ENCODE data around the gene PGBD4.
A peak's percentile ranks its signal among the peaks of the same experiment; 100 is the strongest.

PGBD4 gene

GRCh38 chr15:34101366-34102174 lies at the start of gene PGBD4, which contains the start of gene EMC7:
Gene PGBD4 (plus strand): TSS chr15:34102083. CDS start chr15:34102532, 449 bp downstream.
Gene EMC7 (minus strand): TSS chr15:34101862. CDS start chr15:34101839, 23 bp downstream.
- DNase-seq: peak; percentile 89

DNA sequence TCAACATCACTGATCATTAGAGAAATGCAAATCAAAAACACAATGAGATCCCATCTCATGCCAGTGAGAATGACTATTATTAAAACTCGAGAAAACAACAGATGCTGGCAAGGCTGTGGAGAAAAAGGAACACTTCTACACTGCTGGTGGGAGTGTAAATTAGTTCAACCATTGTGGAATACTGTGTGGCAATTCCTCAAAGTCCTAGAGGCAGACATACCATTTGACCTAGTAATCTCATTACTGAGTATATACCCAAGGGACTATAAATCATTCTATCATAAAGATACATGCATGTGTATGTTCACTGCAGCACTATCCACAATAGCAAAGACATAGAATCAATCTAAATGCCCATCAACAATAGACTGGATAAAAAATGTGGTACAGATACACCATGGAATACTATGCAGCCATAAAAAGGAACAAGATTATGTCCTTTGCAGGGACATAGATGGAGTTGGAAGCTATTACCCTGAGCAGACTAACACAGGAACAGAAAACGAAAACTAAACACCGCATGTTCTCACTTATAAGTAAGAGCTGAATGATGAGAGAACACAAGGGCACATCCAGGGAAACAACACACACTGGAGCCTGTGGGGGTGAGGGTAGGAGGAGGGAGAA lies 47.7 kb upstream of the PGBD4 start:
- DNase-seq: no peak

DNA sequence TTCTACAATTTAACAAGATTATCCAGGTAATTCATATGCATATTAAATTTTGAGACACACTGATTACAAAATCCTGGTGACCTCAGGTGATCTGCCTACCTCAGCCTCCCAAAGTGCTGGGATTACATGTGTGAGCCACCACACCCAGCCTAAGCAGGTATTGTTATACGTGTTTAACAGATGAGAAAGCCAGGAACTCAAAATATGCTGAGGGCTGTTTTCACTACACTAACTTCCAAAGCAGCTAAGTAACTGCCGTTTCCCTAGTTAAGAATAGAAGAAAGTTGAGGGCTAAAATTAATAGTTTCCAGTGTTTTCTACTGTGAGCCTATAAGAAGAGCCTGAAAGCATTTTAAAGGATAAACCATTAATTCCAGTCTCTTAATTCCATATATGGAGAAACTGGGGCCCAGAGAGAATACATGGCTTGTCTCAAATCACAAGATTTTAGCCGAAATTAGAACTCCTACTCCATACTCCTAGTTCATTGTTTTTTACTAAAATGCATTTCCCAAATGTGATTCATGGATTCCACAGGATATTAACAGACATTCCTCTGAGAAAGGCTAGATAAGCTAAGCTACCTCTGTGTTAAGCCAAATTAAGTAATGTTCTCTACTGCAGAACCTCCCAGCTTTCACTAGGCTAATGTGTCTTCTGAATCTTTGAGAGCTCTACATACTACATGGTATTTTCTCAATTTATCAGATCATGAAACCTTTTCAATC lies 45.9 kb upstream of the PGBD4 start:
- no peak for DNase-seq

DNA sequence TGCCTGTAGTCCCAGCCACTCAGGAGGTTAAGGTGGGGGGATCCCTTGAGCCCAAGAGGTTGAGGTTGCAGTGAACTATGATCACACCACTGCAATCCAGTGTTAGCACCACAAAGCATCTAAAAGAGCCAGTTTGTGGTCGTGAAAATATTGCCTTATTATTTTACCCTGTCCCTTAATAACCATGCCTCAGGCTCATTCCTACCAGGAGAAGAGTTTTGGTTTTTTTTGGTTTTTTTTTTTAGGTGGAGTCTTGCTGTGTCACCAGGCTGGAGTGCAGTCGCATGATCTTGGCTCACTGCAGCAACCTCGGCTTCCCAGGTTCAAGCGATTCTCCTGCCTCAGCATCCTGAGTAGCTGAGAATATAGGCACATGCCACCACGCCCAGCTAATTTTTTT lies 45.0 kb upstream of the PGBD4 start:
- DNase-seq: no peak

- DNase-seq: no peak
Observed at GRCh38 chr15:34059476-34059875, 42.4 kb upstream of the PGBD4 start.

- DNase-seq: no peak
Observed at GRCh38 chr15:34059946-34060345, 41.9 kb upstream of the PGBD4 start.

DNA sequence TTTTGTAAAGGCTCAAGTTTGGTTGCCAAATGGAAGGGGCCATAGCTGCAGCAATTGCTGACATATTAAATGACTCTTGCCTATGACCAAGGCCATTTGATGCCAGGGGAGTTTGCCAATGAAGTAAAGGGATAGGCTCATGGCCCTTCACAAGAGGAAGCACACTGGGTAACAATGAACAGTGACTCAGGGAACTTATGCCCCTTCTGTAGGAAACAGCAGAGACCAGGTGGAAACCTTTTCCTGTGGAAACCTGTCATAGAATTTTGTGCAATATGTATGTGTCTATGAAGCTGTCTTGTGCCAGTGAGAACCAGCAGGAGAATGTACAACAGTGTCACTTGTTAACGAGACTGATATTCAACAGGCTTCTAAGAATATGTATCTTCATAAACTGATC lies 37.4 kb upstream of the PGBD4 start:
- DNase-seq: no peak

DNA sequence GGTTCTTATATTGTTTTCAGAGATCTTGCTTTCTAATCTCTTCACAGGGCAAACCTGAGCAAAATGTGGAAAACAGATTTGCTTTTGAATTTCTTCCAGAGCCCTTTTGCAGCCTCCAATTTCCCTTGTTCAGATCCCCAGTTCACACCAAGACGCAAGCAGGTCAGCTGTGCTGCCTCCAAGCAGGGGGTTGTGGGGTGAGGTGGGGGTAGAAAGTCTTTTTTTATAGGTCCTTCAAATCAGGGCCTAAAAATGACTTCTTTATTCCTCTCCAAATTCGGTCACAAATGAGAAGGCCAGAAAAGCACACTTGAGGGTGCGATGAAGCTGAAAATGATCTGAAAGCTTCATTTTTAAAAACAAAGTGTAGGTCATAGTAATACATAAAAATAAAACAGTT lies 36.6 kb upstream of the PGBD4 start:
- DNase-seq: peak; percentile 64

DNA sequence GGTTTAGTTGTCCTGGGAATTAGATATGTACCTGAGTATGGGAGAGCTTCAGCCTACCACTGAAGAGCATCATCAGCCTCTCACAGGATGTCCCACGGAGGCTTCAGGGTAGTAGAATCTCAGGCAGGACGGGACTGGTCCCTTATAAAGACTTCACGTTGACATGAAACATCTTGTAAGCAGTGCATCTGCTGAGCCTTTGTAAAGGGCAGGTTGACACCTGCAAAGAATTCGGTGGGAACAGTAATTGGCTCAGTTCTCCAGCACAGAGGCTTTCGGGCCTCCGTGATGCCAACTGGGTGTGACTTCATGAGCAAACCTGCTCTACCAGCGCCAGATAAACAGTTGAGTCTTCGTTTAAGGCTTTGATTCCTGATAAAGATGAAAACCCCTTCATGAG lies 35.9 kb upstream of the PGBD4 start:
- peak; percentile 44 for DNase-seq

DNA sequence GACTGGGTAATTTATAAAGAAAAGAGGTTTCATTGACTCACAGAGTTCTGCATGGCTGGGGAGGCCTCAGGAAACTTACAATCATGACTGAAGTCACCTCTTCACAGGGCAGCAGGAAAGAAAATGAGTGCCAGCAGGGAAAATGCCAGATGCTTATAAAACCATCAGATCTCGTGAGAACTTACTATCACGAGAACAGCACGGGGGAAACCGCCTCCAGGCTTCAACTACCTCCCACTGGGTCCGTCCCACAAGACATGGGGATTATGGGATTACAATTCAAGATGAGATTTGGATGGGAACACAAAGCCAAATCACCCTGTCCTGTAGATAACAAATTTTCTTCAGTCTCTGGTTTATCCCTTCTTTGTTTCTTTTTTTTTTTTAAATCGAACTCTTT lies 31.9 kb upstream of the PGBD4 start:
- DNase-seq: no peak

- DNase-seq: no peak
Observed at GRCh38 chr15:34076785-34077184, 25.1 kb upstream of the PGBD4 start.

- no peak for DNase-seq
Observed at GRCh38 chr15:34078900-34079299, 23.0 kb upstream of the PGBD4 start.

DNA sequence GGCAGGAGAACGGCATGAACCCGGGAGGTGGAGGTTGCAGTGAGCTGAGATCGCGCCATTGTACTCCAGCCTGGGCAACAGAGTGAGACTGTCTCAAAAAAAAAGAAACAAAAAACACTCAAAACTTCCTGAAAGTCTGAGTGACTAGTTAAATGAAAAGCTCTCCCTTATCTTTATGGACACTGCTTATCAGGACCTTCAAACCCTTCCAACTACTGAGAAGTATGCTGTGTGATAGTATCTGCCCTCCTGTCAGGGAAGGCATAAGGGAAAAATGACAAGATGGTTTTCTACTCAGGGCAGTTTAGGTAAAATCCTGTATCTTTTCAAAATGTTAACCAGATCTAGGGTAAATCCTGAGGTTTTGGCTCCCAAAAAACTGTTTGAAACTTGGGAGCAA lies 22.0 kb upstream of the PGBD4 start:
- DNase-seq: no peak

DNA sequence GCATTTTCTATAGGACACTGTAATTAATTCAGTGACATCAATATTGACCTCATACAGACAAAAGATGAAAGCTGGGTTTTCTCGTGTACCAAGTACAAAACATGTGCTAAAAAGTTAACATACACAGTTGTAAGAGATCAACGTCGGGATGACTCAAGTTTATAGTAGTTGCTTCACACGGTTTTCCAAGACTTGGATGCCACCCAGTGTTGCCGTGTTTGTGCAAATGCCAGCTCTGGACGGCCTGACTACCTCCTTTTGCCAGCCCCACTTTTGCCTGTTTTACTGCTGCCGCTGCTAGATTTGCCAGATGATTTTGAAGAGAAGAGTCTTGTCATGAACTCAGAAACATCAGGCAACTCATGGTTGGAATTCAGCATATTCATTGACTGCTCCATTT lies 17.8 kb upstream of the PGBD4 start:
- no peak for DNase-seq

- DNase-seq: no peak
Observed at GRCh38 chr15:34085746-34086145, 16.1 kb upstream of the PGBD4 start.

DNA sequence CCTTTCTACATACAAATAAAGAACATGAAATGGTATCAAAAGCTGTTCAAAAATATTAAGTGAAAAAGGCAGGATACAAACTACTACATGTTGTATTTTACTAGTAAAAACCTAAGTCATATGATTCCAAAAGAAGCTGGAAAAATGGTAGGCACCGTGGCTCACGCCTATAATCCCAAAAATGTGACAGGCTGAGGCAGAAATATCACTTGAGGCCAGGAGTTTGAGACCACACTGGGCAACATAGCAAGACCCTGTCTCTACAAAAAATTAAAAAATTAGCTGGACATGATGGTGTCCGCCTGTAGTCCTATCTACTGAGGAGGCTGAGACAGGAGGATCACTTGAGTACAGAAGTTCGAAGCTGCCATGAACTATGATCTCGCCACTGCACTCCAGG lies 2.0 kb upstream of the PGBD4 start:
- DNase-seq: no peak

GRCh38 chr15:34102175-34102925 lies 467 bp downstream of the PGBD4 start:
- DNase-seq: no peak

DNA sequence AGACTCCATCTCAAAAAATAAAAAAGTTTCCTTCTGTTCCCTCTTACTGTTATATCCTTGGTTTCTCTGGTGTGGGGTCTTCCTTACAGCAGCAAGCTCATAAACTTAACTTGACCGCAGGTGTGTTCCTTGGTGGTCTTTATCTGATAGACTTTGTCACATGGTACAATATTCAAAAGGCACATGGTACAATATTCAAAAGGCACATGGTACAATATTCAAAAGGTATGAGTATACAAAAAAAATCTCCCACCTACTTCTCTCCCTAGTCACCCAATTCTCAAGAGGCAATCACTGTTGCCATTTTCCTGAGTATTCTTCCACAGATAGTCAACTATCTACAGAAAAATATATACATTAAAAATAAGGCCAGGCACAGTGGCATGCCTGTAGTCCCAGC lies 4.5 kb downstream of the PGBD4 start:
- DNase-seq: no peak

GRCh38 chr15:34107315-34107714 lies 5.4 kb downstream of the PGBD4 start:
- no peak for DNase-seq

GRCh38 chr15:34109797-34110663 lies 8.1 kb downstream of the PGBD4 start:
- no peak for DNase-seq

DNA sequence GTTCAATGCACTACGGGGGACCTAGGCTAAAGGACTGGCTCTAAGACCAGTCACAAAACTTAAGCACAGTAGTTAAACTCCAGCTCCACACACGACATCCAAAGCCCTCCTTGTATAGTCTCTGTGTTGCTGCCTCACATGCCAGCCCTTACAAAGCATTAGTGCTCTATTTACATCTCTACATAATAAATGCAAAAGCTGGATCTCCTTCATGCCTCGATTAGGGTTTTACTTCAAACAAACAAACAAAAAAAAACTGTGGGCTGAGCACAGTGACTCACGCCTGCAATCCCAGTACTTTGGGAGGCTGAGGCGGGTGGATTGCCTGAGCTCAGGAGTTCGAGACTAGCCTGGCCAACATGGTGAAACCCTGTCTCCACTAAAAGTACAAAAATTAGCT lies 9.6 kb downstream of the PGBD4 start:
- DNase-seq: no peak

DNA sequence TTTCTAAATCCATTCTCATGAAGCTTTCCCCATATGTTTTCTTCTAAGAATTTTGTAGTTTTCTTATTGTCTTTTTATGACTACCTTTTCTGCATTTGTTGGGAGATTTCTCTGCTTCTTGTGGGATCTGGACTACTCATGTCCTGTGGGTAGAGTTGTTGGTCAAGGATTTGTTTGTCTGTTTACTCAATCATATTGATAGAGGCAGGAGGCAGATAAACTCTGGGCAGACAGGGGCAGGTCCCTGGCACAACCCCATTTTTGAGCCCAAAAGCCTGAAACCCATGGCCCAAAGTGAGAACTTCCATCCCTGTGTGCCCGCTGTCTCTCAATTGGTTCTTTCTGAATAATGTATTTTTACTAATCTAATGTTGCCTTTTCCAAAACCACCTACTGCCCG lies 12.3 kb downstream of the PGBD4 start:
- no peak for DNase-seq

Measured in DMS79 treated with DMSO at 0.1 percent for 48 hours (cell line).